ENCODE results near the gene OR4E1.
"Not testable (repeated sequence)": the region's sequence is repeated elsewhere in the genome, so short reads cannot be mapped to it uniquely, and the experiment has no call there.

The OR4E1 gene, protein sequence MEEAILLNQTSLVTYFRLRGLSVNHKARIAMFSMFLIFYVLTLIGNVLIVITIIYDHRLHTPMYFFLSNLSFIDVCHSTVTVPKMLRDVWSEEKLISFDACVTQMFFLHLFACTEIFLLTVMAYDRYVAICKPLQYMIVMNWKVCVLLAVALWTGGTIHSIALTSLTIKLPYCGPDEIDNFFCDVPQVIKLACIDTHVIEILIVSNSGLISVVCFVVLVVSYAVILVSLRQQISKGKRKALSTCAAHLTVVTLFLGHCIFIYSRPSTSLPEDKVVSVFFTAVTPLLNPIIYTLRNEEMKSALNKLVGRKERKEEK

DNA sequence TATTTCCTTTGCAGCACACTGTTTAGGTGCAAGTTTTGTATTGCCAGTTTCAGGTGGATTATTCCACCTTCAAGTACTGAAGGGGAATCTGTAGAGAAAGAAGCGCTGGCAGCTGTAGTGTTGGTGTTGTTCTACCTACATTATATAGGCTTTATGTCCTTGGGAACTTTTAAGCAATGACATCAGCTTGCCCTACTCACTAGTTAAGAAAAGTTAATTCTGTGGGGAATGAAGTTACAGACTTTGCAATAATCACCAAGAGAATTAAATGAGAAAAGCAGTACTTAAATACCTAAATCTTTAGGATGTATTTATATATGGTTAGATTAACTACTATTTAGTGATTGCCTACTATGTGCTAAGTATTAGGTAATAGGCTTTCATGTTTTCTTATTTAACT is at the start of gene OR4E1:
OR4E1 (minus strand) TSS at position 101 of the 400 bp plus-strand sequence. CDS start 2,883 bp downstream, outside the sequence.
- no peak for DNase-seq

DNA sequence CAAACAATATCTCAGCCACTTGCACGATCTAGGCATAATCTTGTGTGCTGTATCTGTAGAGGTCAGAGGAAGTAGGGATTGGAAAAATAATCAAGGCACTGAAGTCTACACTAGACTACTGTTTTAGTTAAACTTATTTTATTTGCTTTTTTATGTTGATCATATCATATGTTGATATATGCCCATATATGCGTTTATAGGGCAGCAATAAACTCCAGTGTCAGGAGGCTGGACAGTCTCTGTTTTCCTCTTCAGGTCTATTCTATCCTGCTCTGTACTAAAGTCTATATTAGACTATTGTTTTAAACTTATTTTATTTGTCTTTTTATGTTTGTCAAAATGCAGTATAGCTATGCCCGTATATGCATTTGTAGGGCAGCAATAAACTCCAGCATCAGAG is 47.9 kb upstream of the OR4E1 start:
- no peak for DNase-seq

DNA sequence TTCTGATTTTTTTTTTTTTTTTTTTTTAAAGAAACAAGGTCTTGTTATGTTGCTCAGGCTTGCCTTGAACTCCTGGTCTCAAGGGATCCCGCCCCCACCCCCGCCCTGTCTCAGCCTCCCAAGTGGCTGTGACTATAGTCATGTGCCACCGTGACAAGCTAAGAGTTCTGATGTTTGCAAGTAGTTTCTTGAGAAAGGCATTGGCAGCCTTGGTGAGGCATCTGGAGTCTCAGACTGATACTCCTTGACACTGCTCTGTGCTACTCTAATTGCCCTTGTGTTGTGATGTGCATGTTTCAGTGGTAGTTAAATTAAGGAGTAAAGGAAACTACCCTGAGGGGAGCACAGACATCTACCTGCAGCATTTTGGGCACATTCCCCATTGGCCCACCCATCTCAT is 46.2 kb upstream of the OR4E1 start:
- DNase-seq = no peak

DNA sequence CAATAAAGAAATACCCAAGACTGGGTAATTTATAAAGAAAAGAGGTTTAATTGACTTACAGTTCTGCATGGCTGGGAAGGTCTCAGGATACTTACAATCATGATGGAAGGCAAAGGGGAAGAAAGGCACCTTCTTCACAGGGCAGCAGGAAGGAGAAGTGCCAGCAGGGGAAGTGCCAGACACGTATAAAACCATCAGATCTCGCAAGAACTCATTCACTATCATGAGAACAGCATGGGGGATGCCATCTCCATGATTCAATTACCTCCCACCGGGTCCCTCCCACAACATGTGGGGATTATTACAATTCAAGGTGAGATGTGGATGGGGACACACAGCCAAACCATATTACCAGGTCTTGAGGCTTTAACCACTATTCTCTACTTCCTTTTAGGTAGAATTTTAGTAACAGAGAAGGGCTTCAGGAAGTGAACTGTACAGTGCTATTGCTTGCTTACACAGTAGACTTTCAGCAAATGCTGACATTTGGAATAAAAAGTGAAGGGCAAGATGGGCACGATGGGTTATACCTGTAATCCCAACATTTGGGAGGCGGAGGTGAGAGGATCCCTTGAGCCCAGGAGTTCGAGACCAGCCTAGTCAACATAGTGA is 40.8 kb upstream of the OR4E1 start:
- DNase-seq = no peak

DNA sequence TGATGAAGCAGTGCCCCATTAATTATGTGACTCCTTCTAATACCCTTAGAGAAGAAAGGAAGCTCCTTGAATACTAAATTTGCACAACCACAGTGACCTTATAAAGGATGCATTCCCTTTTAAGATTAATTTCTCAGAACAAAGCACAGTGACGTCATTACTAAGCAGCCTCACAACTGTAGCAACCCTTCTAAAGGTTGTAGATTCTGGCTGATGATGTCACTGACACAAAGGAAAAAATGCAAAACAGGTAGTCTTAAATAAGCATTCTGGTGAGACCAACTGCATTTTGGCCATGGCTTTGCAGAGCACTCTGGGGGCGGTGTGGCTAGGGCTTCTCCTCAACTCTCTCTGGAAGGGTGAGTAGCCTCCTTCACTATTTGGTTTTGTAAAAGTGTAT is 38.4 kb upstream of the OR4E1 start:
- DNase-seq = no peak

DNA sequence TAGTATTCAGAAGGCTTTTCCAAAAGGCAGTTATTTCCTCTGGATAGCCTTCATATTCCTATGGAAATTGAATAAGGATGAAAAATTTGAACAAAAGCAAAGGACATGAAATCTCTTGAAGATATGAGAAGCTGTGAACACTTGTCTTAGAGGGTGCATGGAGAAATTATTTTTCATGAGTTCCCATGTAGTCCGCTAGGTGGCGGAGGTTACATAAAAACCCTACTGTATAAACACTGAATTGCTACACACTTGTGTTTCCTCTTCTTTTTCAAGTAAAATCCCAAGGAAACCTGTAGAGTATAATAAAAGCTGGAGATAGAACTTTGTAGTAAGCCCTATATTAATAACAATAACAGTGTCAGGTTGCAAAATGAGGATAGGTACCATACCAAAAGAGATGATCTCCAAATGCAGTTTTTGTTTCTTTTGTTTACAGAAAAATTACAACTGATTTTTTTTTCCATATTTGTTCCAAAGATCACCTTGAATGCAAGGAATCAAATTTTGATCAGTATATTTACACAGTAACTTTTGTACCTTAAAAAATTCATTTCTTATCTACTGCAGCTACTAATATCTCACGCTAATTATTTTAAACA is 37.8 kb upstream of the OR4E1 start:
- no peak for DNase-seq

DNA sequence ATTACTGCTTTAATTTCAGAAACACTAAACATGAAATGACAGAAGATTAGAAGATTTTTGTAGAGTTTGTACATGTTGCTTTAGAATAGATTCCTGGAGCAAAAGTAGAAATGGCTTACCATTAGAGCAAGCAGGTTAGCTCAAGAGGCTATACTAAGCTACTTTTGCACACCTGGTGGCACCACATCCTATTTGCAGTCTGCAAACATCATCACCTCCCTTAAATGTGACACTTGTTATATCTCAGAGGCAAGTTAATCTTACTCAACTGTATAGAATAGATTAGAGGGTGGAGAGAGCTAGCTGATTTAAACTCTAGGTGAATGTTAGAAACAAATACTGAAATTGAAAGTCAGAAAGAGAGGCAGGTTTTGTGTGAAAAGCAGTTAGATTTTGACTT is 30.7 kb upstream of the OR4E1 start:
- no peak for DNase-seq

DNA sequence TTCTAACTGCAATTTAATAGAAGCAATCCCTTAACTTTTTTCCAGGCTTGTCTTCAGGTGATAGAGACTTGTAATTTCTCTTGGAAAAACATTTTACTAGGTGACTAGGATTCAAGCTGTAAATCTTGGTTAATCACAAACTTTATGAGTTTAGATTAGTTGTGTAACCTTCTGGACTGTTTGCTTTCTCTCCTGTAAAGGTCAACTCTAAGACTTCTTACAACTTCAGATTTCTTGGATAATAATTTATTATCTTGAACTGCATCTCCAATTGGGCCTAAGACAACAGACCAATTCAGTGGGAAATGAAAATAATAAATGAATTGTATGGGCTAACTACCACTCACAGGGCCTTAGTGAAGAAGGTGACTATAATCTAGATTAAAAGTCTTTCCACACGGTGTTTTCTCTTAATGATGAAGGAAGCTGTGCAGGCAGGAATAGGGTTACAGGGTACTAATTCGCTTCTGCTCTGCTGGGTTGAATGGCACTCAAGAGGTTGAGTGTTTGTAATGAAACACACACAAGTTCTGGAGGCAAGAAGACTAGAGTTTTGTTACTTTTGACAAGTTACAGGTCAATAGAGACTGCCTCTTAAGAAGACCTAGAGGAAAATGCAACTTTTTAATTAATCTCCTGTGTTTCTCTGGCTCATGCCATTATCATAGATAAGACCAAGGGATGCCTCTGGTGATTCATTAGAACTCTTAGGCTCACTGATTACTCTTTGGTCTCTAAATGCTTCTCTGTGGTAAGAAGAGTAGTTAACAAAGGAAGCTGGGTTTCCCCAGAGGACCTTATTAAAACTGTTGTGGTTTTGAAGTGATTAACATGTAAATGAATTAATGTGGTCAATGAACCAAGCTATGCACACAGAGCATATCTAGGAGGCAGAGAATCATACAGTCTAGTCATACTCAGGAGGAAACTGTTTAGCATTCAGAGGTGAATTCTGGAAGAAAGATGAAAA is 30.0 kb upstream of the OR4E1 start:
- no peak for DNase-seq

DNA sequence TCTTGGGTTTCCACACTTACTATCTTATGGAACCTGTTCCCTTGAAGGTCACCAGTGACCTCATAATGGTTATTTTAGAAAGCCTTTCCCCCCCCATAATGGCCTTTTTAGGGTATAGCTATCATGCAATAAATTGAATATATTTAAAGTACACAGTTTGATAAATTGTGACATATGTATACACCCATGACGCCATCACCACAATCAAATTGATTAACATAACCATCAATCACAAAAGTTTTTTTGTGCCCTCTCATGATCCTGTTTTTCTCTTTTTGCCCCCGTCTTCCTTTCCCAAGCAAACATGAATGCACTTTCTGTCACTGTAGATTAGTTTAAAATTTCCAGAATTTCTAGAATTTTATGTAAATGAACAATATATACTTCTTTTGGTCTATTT is 28.7 kb upstream of the OR4E1 start:
- no peak for DNase-seq

DNA sequence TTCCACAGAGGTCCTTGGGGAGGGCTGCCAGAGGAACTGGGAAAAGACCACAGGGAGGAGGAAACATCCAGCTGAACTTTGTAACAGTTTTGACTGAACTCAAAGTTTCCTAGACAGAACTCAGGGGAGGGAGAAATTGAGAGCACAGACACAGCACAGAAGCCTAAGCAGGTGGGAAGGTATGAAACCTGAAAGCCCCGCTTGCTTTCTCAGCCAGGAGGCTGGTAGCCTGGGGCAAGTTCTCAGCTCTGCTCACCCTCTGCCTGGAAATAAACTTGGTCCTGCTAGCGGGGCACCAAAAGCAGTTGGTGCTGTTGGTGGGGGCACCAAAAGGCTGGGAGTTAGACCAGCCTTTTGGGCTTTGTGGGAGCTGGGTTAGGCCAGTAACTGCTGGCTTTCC is 25.9 kb upstream of the OR4E1 start:
- DNase-seq = no peak

DNA sequence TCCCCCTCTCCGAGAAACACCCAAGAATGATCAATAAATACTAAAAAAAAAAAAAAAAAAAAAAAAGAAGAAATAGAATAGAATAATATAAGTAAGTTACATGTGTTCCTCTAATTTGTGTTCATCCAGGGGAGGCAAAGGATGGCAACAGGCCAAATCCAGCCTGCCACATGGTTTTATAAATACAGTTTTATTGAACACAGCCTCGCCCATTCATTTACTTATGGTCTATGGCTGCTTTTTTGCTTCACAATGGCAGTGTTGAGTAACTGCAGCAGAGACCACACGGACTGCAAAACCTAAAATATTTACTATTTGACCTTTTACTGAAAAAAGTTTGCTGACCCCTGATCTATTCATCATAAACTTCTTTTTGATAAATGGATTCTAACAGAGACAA is 24.9 kb upstream of the OR4E1 start:
- DNase-seq = not testable (repeated sequence)

DNA sequence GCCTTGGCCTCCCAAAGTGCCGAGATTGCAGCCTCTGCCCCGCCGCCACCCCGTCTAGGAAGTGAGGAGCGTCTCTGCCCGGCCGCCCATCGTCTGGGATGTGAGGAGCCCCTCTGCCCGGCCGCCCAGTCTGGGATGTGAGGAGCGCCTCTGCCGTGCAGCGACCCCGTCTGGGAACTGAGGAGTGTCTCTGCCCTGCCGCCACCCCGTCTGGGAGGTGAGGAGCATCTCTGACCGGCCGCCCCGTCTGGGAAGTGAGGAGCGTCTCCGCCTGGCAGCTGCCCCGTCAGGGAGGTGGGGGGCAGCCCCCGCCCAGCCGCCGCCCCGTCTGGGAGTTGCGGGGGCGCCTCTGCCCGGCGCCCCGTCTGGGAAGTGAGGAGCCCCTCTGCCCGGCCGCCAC is 24.0 kb upstream of the OR4E1 start:
- not testable (repeated sequence) for DNase-seq

DNA sequence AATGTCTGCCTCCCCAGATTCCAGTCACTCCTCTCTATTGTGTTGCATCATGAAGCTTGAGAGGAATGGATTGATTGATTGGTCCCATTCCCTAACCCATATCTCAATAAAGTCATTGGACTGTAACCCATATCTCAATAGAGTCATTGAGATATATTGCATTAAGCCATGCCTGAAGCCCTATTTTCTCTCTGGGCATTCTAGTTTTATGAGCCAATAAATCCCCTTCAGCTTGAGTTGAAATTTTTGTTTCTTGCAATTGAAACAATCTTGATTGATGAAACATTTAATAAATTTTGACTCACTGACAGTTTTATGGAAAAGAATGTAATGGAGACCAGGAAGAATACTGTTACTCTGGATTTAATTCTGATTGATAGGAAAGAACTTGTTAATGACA is 20.8 kb upstream of the OR4E1 start:
- DNase-seq = no peak

DNA sequence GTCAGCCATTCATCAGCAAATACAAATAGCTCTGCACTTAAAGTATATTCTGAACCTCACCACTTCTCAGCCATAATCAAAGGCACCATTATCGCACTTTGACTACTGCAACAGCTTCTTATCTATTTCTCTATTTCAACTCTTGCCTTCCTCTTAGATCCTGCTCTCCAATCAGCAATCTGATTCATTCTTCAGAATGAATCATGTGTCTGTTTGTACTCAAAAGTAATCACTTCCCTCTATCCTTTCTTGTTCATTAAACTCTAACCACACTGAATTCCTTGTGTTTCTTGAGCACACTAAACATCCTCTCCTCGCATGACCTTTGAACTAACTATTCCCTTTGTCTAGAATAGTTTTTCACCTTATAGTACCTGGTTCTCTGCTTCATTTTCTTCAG is 12.8 kb upstream of the OR4E1 start:
- no peak for DNase-seq

DNA sequence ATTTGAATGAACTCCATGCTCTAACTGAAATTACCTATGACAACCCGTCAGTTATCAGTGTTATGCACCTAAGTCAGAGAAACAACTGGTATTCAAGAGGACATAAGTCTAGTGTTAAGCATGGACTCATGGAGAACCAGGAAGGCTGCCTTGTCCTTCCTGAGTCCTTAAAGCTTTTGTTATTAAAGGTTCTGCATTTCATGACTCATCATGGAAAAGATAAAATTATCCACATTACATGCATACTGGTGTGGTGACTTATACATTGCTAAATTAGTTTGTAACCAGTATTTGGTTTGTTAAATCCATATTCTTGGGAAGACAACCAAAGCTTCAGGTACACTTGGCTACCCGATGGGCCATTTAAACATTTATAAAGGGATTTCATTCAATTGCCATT is 6.5 kb upstream of the OR4E1 start:
- no peak for DNase-seq

DNA sequence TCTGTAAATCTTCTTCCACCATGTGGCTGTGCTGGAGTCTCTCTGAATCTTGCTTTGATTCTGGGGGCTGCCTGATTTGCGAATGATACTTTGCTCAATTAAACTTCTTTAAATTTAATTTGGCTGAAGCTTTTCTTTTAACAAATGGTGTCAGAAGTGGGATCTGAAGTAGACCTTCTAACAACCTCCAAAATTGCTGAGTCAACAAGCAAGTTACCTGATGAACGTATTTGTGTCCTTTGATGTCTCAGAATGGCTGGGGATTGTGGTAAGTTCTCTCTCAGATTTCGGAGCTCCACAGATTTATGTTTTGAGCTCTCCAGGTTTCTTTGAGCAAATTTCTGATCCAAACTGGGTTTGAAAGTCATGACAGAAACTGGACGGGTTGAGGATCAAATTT is 1.9 kb upstream of the OR4E1 start:
- DNase-seq = no peak

DNA sequence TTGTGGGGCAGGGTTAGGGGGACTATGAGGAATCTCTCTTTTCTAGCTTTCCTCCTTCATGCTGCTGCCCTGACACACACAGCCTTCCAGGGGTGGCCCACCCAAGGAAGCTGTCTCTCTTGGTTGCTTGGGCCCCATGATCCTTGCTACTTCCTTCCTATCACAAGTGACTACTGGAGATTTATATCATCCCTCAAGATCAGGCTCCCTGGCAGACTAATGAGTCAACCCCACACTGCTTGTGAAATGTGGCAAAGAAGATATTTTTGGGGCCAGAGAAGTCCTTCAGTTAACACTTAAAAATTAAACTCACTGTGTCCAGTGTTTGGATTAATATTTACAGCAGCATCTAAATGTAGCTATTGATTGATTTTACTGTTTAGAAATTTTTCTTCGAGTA is 1.5 kb downstream of the OR4E1 start:
- no peak for DNase-seq

DNA sequence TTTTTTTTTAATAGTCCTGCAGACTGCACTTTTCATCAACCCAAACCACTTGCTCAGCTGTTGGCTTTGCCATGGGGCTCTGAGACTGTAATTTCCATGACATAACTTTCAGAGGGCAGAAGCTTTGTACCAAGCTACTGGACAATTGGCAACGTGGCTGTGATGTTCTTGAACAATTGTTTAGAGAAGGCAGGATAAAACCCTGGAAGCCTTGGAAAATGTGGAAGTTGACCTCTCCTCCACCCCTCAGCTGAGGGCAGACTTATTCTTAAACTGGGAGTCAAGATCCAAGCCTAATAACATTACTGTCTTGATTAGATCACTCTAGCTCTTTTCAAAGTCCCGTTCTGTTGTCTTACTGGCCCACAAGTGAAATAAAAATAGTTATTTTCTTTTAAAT is 2.2 kb downstream of the OR4E1 start:
- no peak for DNase-seq

DNA sequence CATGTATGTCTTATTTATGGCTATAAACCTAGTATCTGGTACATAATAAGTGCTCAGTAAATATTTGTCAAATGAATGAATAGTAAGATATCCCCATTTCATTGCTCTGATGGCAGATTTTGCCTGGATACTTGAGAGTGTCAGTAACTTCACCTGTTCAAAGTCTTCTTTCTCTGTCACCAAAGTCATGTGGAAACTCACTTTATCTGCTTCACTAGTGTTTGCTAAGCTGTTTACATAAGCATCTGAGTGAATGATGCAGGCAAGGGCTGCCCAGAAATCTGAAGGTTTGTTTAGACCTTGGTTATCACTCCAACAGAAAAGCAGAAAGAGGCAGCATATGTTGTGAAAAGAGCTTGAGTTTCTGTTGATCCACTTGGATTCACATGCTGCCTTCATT is 4.3 kb downstream of the OR4E1 start:
- no peak for DNase-seq

DNA sequence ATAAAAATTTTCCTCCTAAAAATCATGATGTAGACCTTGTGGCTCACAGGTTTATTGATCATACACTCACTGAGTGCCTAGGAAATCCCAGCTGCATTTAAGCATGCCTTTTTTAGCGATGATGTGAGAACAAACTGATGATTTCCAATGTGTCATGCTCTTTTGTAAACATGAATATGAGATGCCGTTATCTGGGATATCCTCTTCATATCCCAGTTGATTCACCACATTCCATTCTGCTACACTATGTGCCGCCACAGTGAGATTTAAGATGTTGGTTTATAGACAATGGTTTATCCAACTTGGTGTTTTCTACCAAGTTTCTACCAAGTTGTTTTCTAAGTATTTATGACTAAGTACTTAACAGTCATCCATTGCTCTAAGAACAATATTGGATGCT is 5.2 kb downstream of the OR4E1 start:
- no peak for DNase-seq

DNA sequence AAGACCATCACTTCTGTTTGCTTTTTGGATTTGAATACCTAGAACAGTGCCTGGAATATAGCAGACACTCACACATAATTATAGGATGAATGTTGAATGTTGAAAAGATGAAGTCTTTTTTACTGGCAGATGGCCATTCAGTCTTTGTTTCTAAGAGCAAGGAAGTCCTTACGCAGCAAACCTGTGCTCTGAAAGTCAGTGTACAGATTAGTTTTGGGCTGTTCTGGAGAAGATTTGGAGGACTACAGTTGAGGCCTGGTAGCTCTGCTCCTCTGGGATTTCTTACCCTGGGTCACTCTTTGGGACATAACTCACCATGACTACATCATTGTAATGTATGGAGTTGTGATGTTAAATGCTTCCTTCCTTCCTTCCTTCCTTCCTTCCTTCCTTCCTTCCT is 16.6 kb downstream of the OR4E1 start:
- DNase-seq = no peak

DNA sequence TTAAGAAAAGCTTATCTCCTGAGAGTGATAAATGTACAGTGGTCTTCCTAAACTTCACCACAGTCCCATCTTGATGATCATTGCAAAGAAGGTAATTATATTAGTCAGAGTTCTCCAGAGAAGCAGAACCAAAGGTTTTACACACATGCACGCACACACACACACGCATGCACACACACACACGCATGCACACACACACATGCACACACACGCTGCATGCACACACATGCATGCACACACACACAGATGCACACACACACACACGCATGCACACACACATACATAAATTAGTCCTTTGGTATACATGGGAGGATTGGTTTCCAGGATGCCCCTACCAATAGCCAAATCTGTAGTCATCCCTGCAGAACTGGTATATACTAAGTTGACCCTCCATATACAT is 19.4 kb downstream of the OR4E1 start:
- DNase-seq = no peak

DNA sequence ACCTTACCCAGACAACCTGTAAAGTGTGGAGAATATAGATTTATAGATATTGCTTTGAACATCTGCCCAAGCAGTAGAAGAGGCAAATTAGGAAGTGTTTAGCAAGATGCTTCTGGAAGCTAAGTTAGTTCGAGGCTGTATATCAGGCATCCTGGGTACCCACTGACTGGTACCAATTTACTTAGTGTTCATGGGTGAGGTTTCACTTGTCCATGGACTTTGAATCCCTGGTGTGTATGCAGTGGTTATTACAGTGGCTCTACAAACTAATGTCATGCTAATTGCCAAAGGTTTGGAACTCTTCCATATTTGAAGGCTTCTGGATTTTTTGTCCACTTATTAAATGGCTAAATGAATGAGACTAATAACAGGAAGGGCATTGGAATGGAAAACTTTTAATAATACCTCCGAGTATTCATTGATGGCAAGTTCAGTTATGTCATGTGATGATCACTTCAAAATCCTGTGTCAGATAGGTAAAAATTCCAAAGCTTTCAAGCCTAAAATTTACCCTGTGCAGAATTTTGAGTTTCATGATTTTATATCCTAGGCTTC is 20.2 kb downstream of the OR4E1 start, which contains the start of gene OR4E2:
OR4E2 (plus strand) TSS at position 505 of the 555 bp plus-strand sequence. CDS start 11,248 bp downstream, outside the sequence.
- DNase-seq = no peak

Data from NCI-H524 treated with DMSO at 0.1 percent for 48 hours (cell line).